H1 (cell line): ENCODE results near the gene FADS6. TPM values are rescaled to one million over a fixed set of nuclear protein-coding genes. Genes with fewer than 3 reads are reported as not detected.

Experiments used
- CTCF ChIA-PET: fragments of 300-600 bp; sonication (Branson Sonifier 250); formaldehyde crosslinking; loops from one replicate; lab custom pipeline; 2021; ENCODE audit not compliant: partially characterized antibody; lab: Charles Lee
- POLR2A ChIA-PET: fragments of 300-600 bp; sonication (Branson Sonifier 250); formaldehyde crosslinking; loops from one replicate; lab custom pipeline; 2021; ENCODE audit warnings: inconsistent platforms; ENCODE audit not compliant: partially characterized antibody; lab: Charles Lee
- DNase-seq, 2 experiments: peaks; one replicate each; pipeline versions ENCODE4 v3.0.0 to v3.0.0-alpha.2; 2010 to 2022; ENCODE audit warnings: low spot score in 2 of 2, low read depth in 1 of 2, mixed read lengths in 1 of 2
- FAIRE-seq: peaks from 2 replicates; lab custom pipeline; 2011; peaks lifted over from hg19 to GRCh38; lab: Jason Lieb, UNC
- H2AFZ ChIP-seq: 2 replicates; pipeline ENCODE4 v1.8.1; 2012; ENCODE audit warnings: low read length, inconsistent platforms
- H2AK5ac ChIP-seq: 2 replicates; pipeline ENCODE4 v1.6.1; 2013; ENCODE audit warnings: low read depth, low read length
- H2BK120ac ChIP-seq: replicated peaks from 2 replicates; pipeline ENCODE3; 2013; ENCODE audit warnings: low read depth, low read length, inconsistent platforms
- H2BK12ac ChIP-seq: 2 replicates; pipeline ENCODE4 v1.6.1; 2013; ENCODE audit warnings: low read depth, low read length
- H2BK15ac ChIP-seq: 2 replicates; pipeline ENCODE4 v1.6.1; 2013; ENCODE audit warnings: low read length
- H2BK20ac ChIP-seq: 2 replicates; pipeline ENCODE4 v1.6.1; 2013; ENCODE audit warnings: low read length
- H2BK5ac ChIP-seq: 2 replicates; pipeline ENCODE4 v1.6.1; 2013; ENCODE audit warnings: low read depth, low read length
- H3K14ac ChIP-seq: 2 replicates; pipeline ENCODE4 v1.6.1; 2013; ENCODE audit warnings: inconsistent platforms; ENCODE audit not compliant: insufficient read length
- H3K18ac ChIP-seq: 2 replicates; pipeline ENCODE4 v1.6.1; 2013; ENCODE audit warnings: low read length; ENCODE audit errors: extremely low read depth
- H3K23ac ChIP-seq: 2 replicates; pipeline ENCODE4 v1.6.1; 2013; ENCODE audit warnings: inconsistent platforms; ENCODE audit not compliant: insufficient read length
- H3K23me2 ChIP-seq: 2 replicates; pipeline ENCODE4 v1.6.1; 2013; ENCODE audit warnings: low read depth, low read length
- H3K27ac ChIP-seq: 2 replicates; pipeline ENCODE4 v1.6.1; 2011; ENCODE audit warnings: low read depth, low read length, inconsistent platforms
- H3K27me3 ChIP-seq, 4 experiments: replicated peaks in 1 of 4; 1 replicate in 1 of 4; 2 replicates in 3 of 4; pipeline versions ENCODE4 v1.6.1 to v1.8.1; 2011 to 2013; ENCODE audit warnings: low read length in 3 of 4, mild to moderate bottlenecking in 3 of 4, inconsistent platforms in 2 of 4, mixed read lengths in 2 of 4, moderate library complexity in 1 of 4; ENCODE audit not compliant: control insufficient read depth in 3 of 4, insufficient read depth in 3 of 4; ENCODE audit errors: extremely low read depth in 1 of 4
- H3K36me3 ChIP-seq, 4 experiments: 2 replicates each; pipeline versions ENCODE4 v1.6.1 to v1.8.1; 2011 to 2013; ENCODE audit warnings: mild to moderate bottlenecking in 4 of 4, low read length in 3 of 4, moderate library complexity in 2 of 4, control low read depth in 1 of 4, inconsistent platforms in 1 of 4; ENCODE audit not compliant: insufficient read depth in 4 of 4, control insufficient read depth in 2 of 4
- H3K4ac ChIP-seq: replicated peaks from 2 replicates; pipeline ENCODE3; 2013; ENCODE audit warnings: low read length, low read depth, mixed read lengths, inconsistent platforms; ENCODE audit not compliant: insufficient read length
- H3K4me1 ChIP-seq, 4 experiments: replicated peaks in 1 of 4; 1 replicate in 1 of 4; 2 replicates in 3 of 4; pipeline versions ENCODE4 v1.6.1 to v1.8.1; 2011 to 2013; ENCODE audit warnings: low read length in 3 of 4, inconsistent platforms in 2 of 4, mixed read lengths in 1 of 4; ENCODE audit not compliant: insufficient read depth in 4 of 4, control insufficient read depth in 3 of 4
- H3K4me2 ChIP-seq, 2 experiments: 2 replicates each; pipeline versions ENCODE4 v1.6.1 to v1.8.1; 2011 to 2013; ENCODE audit warnings: low read depth in 2 of 2, low read length in 2 of 2, control low read depth in 1 of 2, inconsistent platforms in 1 of 2, mild to moderate bottlenecking in 1 of 2; ENCODE audit not compliant: insufficient read depth in 1 of 2
- H3K4me3 ChIP-seq, 4 experiments: fragments of 200-600, 300-600 bp in 1 of 4; sonication (generic), shearing (Covaris generic), sonication (Bioruptor Twin) in 1 of 4; 2 replicates each; pipeline versions ENCODE4 v1.5.1 to v1.8.1; 2011 to 2016; ENCODE audit warnings: low read length in 4 of 4, low read depth in 3 of 4, control low read depth in 2 of 4, inconsistent platforms in 2 of 4, mild to moderate bottlenecking in 2 of 4, mixed read lengths in 1 of 4, moderate library complexity in 1 of 4; ENCODE audit not compliant: insufficient read depth in 2 of 4; ENCODE audit errors: extremely low read depth in 1 of 4
- H3K56ac ChIP-seq: replicated peaks from 2 replicates; pipeline ENCODE3; 2013; ENCODE audit warnings: low read depth, mild to moderate bottlenecking, mixed read lengths, low read length, inconsistent platforms; ENCODE audit not compliant: insufficient read length
- H3K79me1 ChIP-seq: 2 replicates; pipeline ENCODE4 v1.6.1; 2013; ENCODE audit warnings: low read depth, low read length, control low read depth
- H3K79me2 ChIP-seq, 2 experiments: 2 replicates each; pipeline versions ENCODE4 v1.6.1 to v1.8.1; 2012 to 2013; ENCODE audit warnings: low read length in 2 of 2, mild to moderate bottlenecking in 2 of 2, inconsistent platforms in 1 of 2; ENCODE audit not compliant: insufficient read depth in 2 of 2, control insufficient read depth in 1 of 2
- H3K9ac ChIP-seq, 4 experiments: replicated peaks in 1 of 4; 1 replicate in 1 of 4; 2 replicates in 3 of 4; pipeline versions ENCODE4 v1.6.1 to v1.8.1; 2011 to 2013; ENCODE audit warnings: low read depth in 3 of 4, low read length in 3 of 4, control low read depth in 2 of 4, mild to moderate bottlenecking in 2 of 4, moderate library complexity in 2 of 4, inconsistent platforms in 1 of 4; ENCODE audit errors: extremely low read depth in 1 of 4
- H3K9me3 ChIP-seq, 2 experiments: 2 replicates each; pipeline versions ENCODE4 v1.6.1 to v1.8.1; 2012 to 2013; ENCODE audit warnings: mild to moderate bottlenecking in 2 of 2, moderate library complexity in 2 of 2, control low read depth in 1 of 2, inconsistent platforms in 1 of 2, low read depth in 1 of 2, low read length in 1 of 2, mixed read lengths in 1 of 2; ENCODE audit not compliant: insufficient read depth in 2 of 2
- H4K20me1 ChIP-seq, 2 experiments: replicated peaks in 1 of 2; 2 replicates each; pipeline versions ENCODE3 to v1.8.1; 2011 to 2013; ENCODE audit warnings: inconsistent platforms in 2 of 2, low read length in 2 of 2, mild to moderate bottlenecking in 1 of 2; ENCODE audit not compliant: insufficient read depth in 2 of 2, control insufficient read depth in 1 of 2
- H4K5ac ChIP-seq: 2 replicates; pipeline ENCODE4 v1.6.1; 2013; ENCODE audit warnings: low read length, low read depth, mixed read lengths, inconsistent platforms; ENCODE audit not compliant: insufficient read length
- H4K8ac ChIP-seq: 2 replicates; pipeline ENCODE4 v1.8.0; 2013; ENCODE audit warnings: mild to moderate bottlenecking, moderate library complexity, low read length, inconsistent platforms; ENCODE audit not compliant: insufficient read depth; ENCODE audit errors: extremely low read depth
- H4K91ac ChIP-seq: replicated peaks from 2 replicates; pipeline ENCODE3; 2013; ENCODE audit warnings: low read length, mixed read lengths, inconsistent platforms; ENCODE audit not compliant: insufficient read length
- ASH2L ChIP-seq: fragments of 200-600, 300-600 bp; sonication (generic); IDR thresholded peaks from one replicate; pipeline ENCODE4 v1.7.1; 2017; ENCODE audit warnings: low read length
- ATF2 ChIP-seq: IDR thresholded peaks from 2 replicates; pipeline ENCODE4 v1.6.1; 2012; ENCODE audit warnings: low read length, inconsistent platforms
- EZH2 ChIP-seq: fragments of 200-600 bp; sonication (generic); IDR thresholded peaks from 2 replicates; pipeline ENCODE4 v1.7.1; 2012; ENCODE audit warnings: low read depth, mild to moderate bottlenecking, moderate library complexity, low read length, inconsistent platforms; ENCODE audit not compliant: severe bottlenecking
- HDAC6 ChIP-seq: IDR thresholded peaks from one replicate; pipeline ENCODE4 v1.7.1; 2012; ENCODE audit warnings: low read depth, mild to moderate bottlenecking, inconsistent platforms, low read length, moderate library complexity
- RBBP5 ChIP-seq: IDR thresholded peaks from 2 replicates; pipeline ENCODE4 v1.7.1; 2012; ENCODE audit warnings: low read depth, mild to moderate bottlenecking, inconsistent platforms, low read length, moderate library complexity, borderline replicate concordance
- RFX5 ChIP-seq: IDR thresholded peaks from 2 replicates; pipeline ENCODE4 v1.6.1; 2011; ENCODE audit warnings: low read depth, low read length, improper control_type of control experiment, borderline replicate concordance
- RNF2 ChIP-seq: fragments of 200-900, 300-1000 bp; sonication (generic); IDR thresholded peaks from 2 replicates; pipeline ENCODE4 v1.7.1; 2016; ENCODE audit warnings: borderline replicate concordance, low read depth, mild to moderate bottlenecking, antibody characterized with exemption, low read length; ENCODE audit not compliant: poor library complexity, severe bottlenecking; ENCODE audit errors: missing control alignments
- SIRT6 ChIP-seq: IDR thresholded peaks from one replicate; pipeline ENCODE4 v1.7.1; 2012; ENCODE audit warnings: low read length, inconsistent platforms
- SP1 ChIP-seq: IDR thresholded peaks from 2 replicates; pipeline ENCODE4 v1.6.1; 2011; ENCODE audit warnings: low read depth, low read length
- SP4 ChIP-seq: IDR thresholded peaks from 2 replicates; pipeline ENCODE4 v1.6.1; 2012; ENCODE audit warnings: low read length, inconsistent platforms
- TCF12 ChIP-seq: IDR thresholded peaks from 2 replicates; pipeline ENCODE4 v1.6.1; 2011; ENCODE audit warnings: low read depth, mild to moderate bottlenecking, low read length
- WGBS, 2 experiments: shearing (Covaris generic) in 1 of 2; methylation state at CpG; one replicate each; pipeline versions ENCODE4 v1.1.6 to v1.1.7; 2013 to 2015; ENCODE audit warnings: low lambda C conversion rate in 2 of 2, mixed read lengths in 2 of 2, inconsistent platforms in 1 of 2, low coverage in 1 of 2, missing lambda C conversion rate in 1 of 2; ENCODE audit not compliant: insufficient replicate concordance in 2 of 2, insufficient coverage in 1 of 2, insufficient read length in 1 of 2; ENCODE audit errors: extremely low coverage in 1 of 2, missing lambda C conversion rate in 1 of 2; 5-methylcytosine and 5-hydroxymethylcytosine counted together
- polyA plus RNA-seq, 7 experiments: library from polyadenylated mRNA; depleted of rRNA in 3 of 7; stranded (reverse) in 5 of 7; unstranded in 2 of 7; fragments of >200 nt in 5 of 7; fragments of 200-250 nt in 2 of 7; gene quantifications; 1 replicate in 5 of 7; 2 replicates in 1 of 7; 4 replicates in 1 of 7; pipeline versions ENCODE4 v1.2.1 to v1.2.3, GENCODE V29; 2011 to 2013; ENCODE audit warnings: missing spikeins in 2 of 7, mixed read lengths in 2 of 7
- total RNA-seq: library from RNA; stranded (reverse); fragmentation: NEBNext Ultra II Directional; extraction: Animal tissue kit (Norgen Biotek cat#: 25700); gene quantifications from 2 replicates; pipeline ENCODE4 v1.2.1, GENCODE V29; 2021

Gene FADS6
- total and polyA plus RNA-seq, 2 of the 8 experiments (the other 6 are each of a cell fraction or from before 2014, with no cell fraction given), result 0.56 to 2.5 TPM

- Histone ChIP-seq H3K14ac (no peak overlapping the region), H2AFZ (no peak overlapping the region), H3K79me2 (no peaks in the 10 kb centered on the region), H2BK20ac (no peak overlapping the region), H2BK5ac (no peak overlapping the region), H3K23me2 (no peaks in the 10 kb centered on the region), H3K4ac (no peak overlapping the region), H3K56ac (no peak overlapping the region), H4K5ac (no peak overlapping the region), H2BK120ac (no peak overlapping the region), H4K20me1 (peaks cover 0 to 4% of the 10 kb centered on the region in 2 experiments), H3K9ac (no peak overlapping the region), H3K23ac (no peak overlapping the region), H3K9me3 (no peaks in the 10 kb centered on the region), H3K18ac (no peak overlapping the region), H3K4me2 (no peak overlapping the region), H3K4me3 (no peak overlapping the region), H2AK5ac (no peak overlapping the region; the same call in 1 of the 2 replicates), H3K79me1 (no peaks in the 10 kb centered on the region), H3K27ac (no peak overlapping the region), H2BK15ac (0 out of 2 replicates have a peak overlapping the region, but pooled peaks have one; percentile 24), H4K8ac (no peak overlapping the region), H3K36me3 (no peaks in the 10 kb centered on the region), H3K27me3 (peaks cover 0 to 3% (median 0%) of the 10 kb centered on the region in 4 experiments; a peak in 4 of 7 replicates), H2BK12ac (peak overlapping the region; percentile 72; the same call in 1 of the 2 replicates), H3K4me1 (peaks cover 0 to 9% (median 8%) of the 10 kb centered on the region in 4 experiments; a peak in 6 of 7 replicates), H4K91ac (peak overlapping the region; percentile 27)
- ChIA-PET CTCF (interaction anchor here (1.0 to 49.9 kb wide), 4 partner anchors 8 to 54 kb away, joined by 3 to 1072 read pairs (median 4); partner anchors contain the start of gene OTOP2), POLR2A (interaction anchor here (2.3 kb wide), 1 partner anchor 10 kb away, joined by 7 read pairs; no protein-coding TSS in a partner anchor)
- FAIRE-seq, result no peak
- no peak for DNase-seq
- 83% methylated on average over 13 of the region's 13 CpGs; no CpG with 5 or more reads in 1 of the 2 experiments for WGBS, 2 experiments
- TF ChIP-seq RNF2 (no peak), HDAC6 (no peak), SP4 (no peak), TCF12 (no peak), EZH2 (no peak), SP1 (no peak), SIRT6 (no peak), RBBP5 (no peak), RFX5 (no peak), ASH2L (no peak), ATF2 (no peak)
Measured at GRCh38 chr17:74916136-74916850, 22.9 kb upstream of the FADS6 start.
